Kidney tubule cell (primary cell): ENCODE results near the gene BBS5.
A peak's percentile ranks its signal among the peaks of the same experiment; 100 is the strongest.
"Not testable (repeated sequence)": the region's sequence is repeated elsewhere in the genome, so short reads cannot be mapped to it uniquely, and the experiment has no call there.

Source experiments
- DNase-seq: peaks from one replicate; pipeline ENCODE4 v3.0.0-alpha.2; 2018; ENCODE audit warnings: low spot score

Gene BBS5

GRCh38 chr2:169479257-169480078 is at the start of gene BBS5:
TSS of gene BBS5 (plus strand) at chr2:169479494. CDS start at chr2:169479554, 60 bp downstream.
- DNase-seq: peak; percentile 84

GRCh38 chr2:169431772-169432171 is 47.5 kb upstream of the BBS5 start:
- not testable (repeated sequence) for DNase-seq

- not testable (repeated sequence) for DNase-seq
Observed at GRCh38 chr2:169434236-169434635, 45.1 kb upstream of the BBS5 start.

GRCh38 chr2:169438466-169439072 is 40.7 kb upstream of the BBS5 start:
- DNase-seq: no peak

DNA sequence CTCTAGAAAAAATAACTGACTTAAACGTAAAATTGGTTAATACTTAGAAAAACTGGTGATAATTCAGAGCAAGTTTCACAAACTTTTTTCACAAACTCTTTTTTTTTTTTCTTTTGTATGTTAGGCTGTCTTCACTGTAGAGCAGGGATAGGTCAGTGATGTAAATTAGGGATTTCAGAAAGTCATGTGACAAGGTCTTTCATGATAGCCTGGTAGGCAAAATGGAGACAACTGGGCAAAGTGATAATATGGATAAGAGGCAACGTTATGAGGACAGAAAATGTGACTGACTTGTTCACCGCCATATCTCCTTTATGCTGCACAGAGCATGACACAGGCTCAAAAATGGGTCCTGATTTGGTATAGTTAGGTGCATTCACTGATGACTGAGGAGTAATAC is 39.4 kb upstream of the BBS5 start:
- no peak for DNase-seq

DNA sequence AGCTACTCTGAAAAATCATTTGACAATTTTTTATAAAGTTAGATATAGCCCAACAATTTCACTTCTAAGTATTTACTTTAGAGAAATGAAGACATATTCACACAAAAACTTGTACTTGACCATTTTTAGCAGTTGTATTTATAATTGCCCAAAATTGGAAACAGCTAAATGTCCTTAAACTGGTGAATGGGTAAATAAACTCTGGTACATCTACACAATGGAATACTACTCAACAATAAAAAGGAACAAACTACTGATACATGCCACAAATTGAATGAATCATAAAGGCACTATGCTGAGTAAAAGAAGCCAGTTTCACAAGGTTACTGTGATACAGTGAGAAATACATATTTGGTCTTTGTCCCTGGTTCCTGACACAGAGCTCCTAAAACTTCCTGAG is 32.8 kb upstream of the BBS5 start:
- no peak for DNase-seq

- DNase-seq: no peak
Observed at GRCh38 chr2:169448316-169448715, 31.0 kb upstream of the BBS5 start.

DNA sequence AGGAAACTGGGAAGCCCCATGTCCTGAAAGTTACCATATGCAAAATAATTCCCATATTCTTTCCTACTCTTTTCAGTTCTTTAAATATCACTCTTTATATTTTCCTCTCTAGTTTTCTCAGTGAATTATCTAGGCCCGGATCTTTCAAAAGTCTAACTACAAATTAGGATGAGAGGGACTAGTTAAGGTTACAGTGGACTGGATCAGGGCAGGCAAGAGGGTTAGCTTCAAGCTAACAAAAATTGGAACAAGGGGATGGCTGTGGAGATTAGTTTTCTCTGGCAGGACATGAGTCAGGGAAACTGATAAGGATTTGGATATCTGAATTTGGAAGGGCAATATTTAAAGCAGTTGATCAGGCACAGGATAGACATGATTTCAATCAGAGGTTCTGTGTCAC is 30.4 kb upstream of the BBS5 start:
- no peak for DNase-seq

- DNase-seq: peak; percentile 41
Observed at GRCh38 chr2:169452080-169452479, 27.2 kb upstream of the BBS5 start.

DNA sequence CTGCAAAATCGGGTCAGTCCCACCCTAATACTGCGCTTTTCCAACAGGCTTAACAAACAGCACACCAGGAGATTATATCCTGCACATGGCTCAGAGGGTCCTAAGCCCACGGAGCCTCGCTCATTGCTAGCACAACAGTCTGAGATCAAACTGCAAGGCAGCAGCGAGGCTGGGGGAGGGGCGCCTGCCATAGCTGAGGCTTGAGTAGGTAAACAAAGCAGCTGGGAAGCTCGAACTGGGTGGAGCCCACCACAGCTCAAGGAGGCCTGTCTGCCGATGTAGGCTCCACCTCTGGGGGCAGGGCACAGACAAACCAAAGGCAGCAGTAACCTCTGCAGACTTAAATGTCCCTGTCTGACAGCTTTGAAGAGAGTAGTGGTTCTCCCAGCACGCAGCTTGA is 26.2 kb upstream of the BBS5 start:
- DNase-seq: not testable (repeated sequence)

- DNase-seq: no peak
Observed at GRCh38 chr2:169461143-169461542, 18.2 kb upstream of the BBS5 start.

- DNase-seq: no peak
Observed at GRCh38 chr2:169462896-169463695, 16.2 kb upstream of the BBS5 start.

GRCh38 chr2:169464466-169464865 is 14.8 kb upstream of the BBS5 start:
- DNase-seq: no peak

- no peak for DNase-seq
Observed at GRCh38 chr2:169464882-169465281, 14.4 kb upstream of the BBS5 start.

- DNase-seq: no peak
Observed at GRCh38 chr2:169468841-169469240, 10.5 kb upstream of the BBS5 start.

GRCh38 chr2:169469952-169470572 is 9.2 kb upstream of the BBS5 start:
- DNase-seq: no peak

DNA sequence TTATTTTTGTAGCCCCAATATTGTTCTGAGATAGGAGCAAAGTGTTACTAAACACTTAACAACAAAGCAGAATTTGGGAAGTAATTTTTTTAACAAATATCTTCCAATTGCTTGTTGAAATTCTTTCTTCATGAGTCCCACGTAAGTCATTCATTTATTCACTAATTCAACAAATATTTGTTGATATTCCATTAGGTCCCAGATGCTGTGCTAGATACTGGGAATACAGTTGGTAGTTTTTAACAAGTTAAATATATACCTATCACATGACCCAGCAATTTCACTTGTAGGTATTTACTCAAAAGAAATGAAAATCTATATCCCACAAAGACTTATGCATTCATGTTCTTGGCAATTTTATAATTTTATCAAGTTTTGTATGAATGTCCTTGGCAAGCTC is 7.0 kb upstream of the BBS5 start:
- no peak for DNase-seq

- DNase-seq: peak; percentile 14
Observed at GRCh38 chr2:169476459-169476858, 2.8 kb upstream of the BBS5 start.

- DNase-seq: no peak
Observed at GRCh38 chr2:169478339-169478738, 955 bp upstream of the BBS5 start.

GRCh38 chr2:169478745-169479256 is 493 bp upstream of the BBS5 start:
- no peak for DNase-seq

DNA sequence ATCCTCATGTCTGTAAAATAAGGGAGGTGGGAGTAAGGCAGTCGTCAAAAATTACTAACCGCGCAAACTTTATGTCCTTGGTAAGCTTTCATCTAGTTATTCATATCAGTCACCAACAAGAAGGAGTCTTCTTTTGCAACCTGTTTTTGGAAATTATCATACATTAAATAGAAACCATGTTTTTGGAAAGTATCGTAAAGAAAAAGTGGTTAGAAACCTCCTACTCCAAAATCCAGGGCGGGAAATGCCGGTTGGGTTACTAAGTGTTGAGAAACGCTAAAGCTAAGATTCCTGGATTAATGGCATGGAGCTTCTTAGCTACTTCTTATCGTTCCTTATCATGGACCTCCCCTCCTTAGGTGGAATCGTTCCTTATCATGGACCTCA is 778 bp downstream of the BBS5 start:
- no peak for DNase-seq

- DNase-seq: no peak
Observed at GRCh38 chr2:169485650-169486138, 6.4 kb downstream of the BBS5 start.
